Astrocyte (in vitro differentiated cells and primary cell): ENCODE data around the gene IMPDH1.

Source experiments
- CTCF ChIP-seq: IDR thresholded peaks from 2 replicates; pipeline ENCODE4 v1.5.1; 2011; ENCODE audit warnings: low read depth, mild to moderate bottlenecking, inconsistent platforms, low read length, moderate library complexity; ENCODE audit not compliant: insufficient read depth
- EZH2 ChIP-seq: IDR thresholded peaks from 2 replicates; pipeline ENCODE4 v1.6.1; 2012; ENCODE audit warnings: mild to moderate bottlenecking, low read length, inconsistent platforms; ENCODE audit not compliant: insufficient read depth

- no peak for TF ChIP-seq CTCF
- no peak for TF ChIP-seq EZH2
Observed at GRCh38 chr7:128350708-128351295, 59.0 kb downstream of the IMPDH1 start.
